Measurements from ENCODE around the gene CHST1. TPM values are rescaled to one million over a fixed set of nuclear protein-coding genes. Genes with fewer than 3 reads are reported as not detected.

Gene CHST1
- total RNA-seq, 1 experiment from 2014 or later, result not detected

DNA sequence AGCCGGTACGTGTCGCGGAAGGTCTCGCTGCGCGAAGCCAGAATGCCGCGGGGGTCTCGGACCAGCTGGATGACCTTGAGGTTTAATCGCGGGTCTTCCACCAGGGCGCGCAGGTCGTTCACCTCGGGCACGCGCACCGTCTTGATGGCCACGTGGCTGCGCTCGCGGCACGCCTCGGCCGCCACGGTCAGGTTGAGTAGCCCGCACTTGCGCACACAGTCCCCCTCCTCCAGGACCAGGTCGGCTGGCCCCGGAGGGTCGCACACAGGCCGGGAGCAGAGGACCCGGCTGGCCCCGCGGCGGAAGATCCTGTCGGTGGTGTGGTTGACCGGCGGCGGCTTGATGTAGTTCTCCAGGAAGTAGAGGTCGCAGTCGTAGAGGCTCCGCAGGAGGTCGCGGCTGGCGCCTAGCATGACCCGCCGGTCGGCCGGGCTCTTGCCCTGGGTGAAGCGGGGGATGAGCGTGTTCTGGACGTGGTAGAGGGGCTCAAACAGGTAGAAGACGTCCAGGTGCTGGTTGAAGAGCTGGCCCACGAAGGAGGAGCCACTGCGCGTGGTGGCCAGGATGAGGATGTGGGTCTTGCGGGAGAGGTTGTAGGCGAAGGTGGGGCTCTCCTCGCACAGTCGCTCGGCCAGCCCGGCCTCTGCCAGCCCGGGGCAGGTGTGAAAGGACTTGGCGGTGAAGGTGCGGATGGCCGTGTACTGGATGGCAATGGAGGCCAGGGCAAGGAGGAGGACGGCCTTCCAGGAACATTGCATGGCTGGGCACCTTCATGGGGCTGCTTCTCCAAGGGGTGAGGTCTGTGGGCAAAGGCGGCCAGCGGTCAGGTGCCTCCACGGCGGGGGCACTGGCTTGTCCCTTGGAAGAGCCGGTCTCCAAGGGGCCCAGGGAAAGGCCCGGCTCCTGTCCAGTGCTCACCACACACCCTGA lies 15.0 kb downstream of the CHST1 start:
- no peak overlapping the region for H3K9ac ChIP-seq (ENCODE audit: low read length)
- H3F3A ChIP-seq (ENCODE audit: low read length, unreplicated experiment), result no peaks in the 10 kb centered on the region
- H3K4me1 ChIP-seq (ENCODE audit: insufficient read depth, low read length), result no peaks in the 10 kb centered on the region
- no peak for DNase-seq
- ATAC-seq, result no peak
- no peaks in the 10 kb centered on the region for H3K36me3 ChIP-seq (ENCODE audit: low read depth, low read length)
- no TSS peak for BruUV-seq (replicated peaks)
- CTCF ChIA-PET, result no interaction called here
- no peaks in the 10 kb centered on the region for H3K9me3 ChIP-seq (ENCODE audit: low read length)
- H3K27ac ChIP-seq (ENCODE audit: low read length), result no peak overlapping the region
- no peaks in the 10 kb centered on the region for H3K79me2 ChIP-seq (ENCODE audit: low read length)
- H3K9me2 ChIP-seq (replicated peaks; ENCODE audit: low read length), result no peaks in the 10 kb centered on the region
- no peaks in the 10 kb centered on the region for H4K20me1 ChIP-seq (ENCODE audit: low read length)
- no peaks in the 10 kb centered on the region for H3K27me3 ChIP-seq (ENCODE audit: low read length)
- TF ChIP-seq EZH2 (IDR thresholded peaks at IDR 0.05; ENCODE audit: low read length, unreplicated experiment) (no peak), EZH2phosphoT487 (IDR thresholded peaks at IDR 0.05; ENCODE audit: borderline replicate concordance, low read length) (no peak)
- TF ChIP-seq, protein P1, sequence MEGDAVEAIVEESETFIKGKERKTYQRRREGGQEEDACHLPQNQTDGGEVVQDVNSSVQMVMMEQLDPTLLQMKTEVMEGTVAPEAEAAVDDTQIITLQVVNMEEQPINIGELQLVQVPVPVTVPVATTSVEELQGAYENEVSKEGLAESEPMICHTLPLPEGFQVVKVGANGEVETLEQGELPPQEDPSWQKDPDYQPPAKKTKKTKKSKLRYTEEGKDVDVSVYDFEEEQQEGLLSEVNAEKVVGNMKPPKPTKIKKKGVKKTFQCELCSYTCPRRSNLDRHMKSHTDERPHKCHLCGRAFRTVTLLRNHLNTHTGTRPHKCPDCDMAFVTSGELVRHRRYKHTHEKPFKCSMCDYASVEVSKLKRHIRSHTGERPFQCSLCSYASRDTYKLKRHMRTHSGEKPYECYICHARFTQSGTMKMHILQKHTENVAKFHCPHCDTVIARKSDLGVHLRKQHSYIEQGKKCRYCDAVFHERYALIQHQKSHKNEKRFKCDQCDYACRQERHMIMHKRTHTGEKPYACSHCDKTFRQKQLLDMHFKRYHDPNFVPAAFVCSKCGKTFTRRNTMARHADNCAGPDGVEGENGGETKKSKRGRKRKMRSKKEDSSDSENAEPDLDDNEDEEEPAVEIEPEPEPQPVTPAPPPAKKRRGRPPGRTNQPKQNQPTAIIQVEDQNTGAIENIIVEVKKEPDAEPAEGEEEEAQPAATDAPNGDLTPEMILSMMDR (conservative IDR thresholded peaks at IDR 0.05; ENCODE audit: low read depth, low read length), result no peak
- no peak overlapping the region for H3K4me3 ChIP-seq (ENCODE audit: low read length)
- intact Hi-C loops (cut with micrococcal nuclease), result no loop called here
- no peak overlapping the region for H2AFZ ChIP-seq (ENCODE audit: low read length)
- H3K4me2 ChIP-seq (ENCODE audit: low read length), result no peak overlapping the region
- POLR2A ChIA-PET (ENCODE audit: unreplicated experiment), result no interaction called here

DNA sequence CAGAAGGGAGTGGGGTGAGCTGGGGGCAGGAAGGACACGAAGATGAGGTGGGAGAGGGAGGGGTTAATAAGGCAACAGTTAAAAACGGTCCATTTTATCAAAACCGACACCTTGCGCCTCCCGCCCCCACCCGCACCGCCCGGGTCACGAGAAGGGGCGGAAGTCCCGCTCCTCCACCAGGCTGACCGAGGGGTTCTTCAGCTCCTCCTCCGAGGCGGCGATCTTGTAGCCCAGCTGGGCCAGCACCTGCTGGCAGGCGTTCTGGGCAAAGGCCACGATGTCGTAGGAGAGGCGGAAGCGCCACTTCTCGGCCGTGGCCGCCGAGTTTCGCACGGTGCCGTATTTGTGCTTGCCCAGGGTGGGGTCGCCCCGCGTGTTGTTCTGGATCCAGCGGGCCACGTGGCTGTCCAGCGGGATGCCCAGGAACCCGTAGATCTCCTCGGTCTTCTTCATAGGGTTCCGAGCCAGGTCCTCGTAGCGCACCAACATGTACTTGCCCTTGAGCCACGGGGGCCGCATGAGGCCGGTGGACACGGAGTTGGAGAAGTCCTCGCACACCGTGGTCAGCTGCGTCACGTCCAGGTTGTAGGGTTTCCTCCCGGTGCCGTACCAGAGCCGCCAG lies 15.8 kb downstream of the CHST1 start:
- Histone ChIP-seq H3K4me1 (ENCODE audit: insufficient read depth, low read length) (no peaks in the 10 kb centered on the region), H3K9me2 (replicated peaks; ENCODE audit: low read length) (no peaks in the 10 kb centered on the region), H3K9ac (ENCODE audit: low read length) (no peak overlapping the region), H3K9me3 (ENCODE audit: low read length) (no peaks in the 10 kb centered on the region), H3F3A (ENCODE audit: low read length, unreplicated experiment) (no peaks in the 10 kb centered on the region), H3K36me3 (ENCODE audit: low read depth, low read length) (no peaks in the 10 kb centered on the region), H3K4me2 (ENCODE audit: low read length) (no peak overlapping the region), H4K20me1 (ENCODE audit: low read length) (no peaks in the 10 kb centered on the region), H3K27me3 (ENCODE audit: low read length) (no peaks in the 10 kb centered on the region), H3K79me2 (ENCODE audit: low read length) (no peaks in the 10 kb centered on the region), H3K27ac (ENCODE audit: low read length) (no peak overlapping the region), H3K4me3 (ENCODE audit: low read length) (no peak overlapping the region), H2AFZ (ENCODE audit: low read length) (no peak overlapping the region)
- no peak for TF ChIP-seq EZH2 (IDR thresholded peaks at IDR 0.05; ENCODE audit: low read length, unreplicated experiment)
- TF ChIP-seq, protein P1 (conservative IDR thresholded peaks at IDR 0.05; ENCODE audit: low read depth, low read length), result no peak
- TF ChIP-seq EZH2phosphoT487 (IDR thresholded peaks at IDR 0.05; ENCODE audit: borderline replicate concordance, low read length), result no peak
- POLR2A ChIA-PET (ENCODE audit: unreplicated experiment), result no interaction called here
- intact Hi-C loops (cut with micrococcal nuclease), result no loop called here
- DNase-seq, result no peak
- BruUV-seq (replicated peaks), result no TSS peak
- CTCF ChIA-PET, result no interaction called here
- no peak for ATAC-seq

DNA sequence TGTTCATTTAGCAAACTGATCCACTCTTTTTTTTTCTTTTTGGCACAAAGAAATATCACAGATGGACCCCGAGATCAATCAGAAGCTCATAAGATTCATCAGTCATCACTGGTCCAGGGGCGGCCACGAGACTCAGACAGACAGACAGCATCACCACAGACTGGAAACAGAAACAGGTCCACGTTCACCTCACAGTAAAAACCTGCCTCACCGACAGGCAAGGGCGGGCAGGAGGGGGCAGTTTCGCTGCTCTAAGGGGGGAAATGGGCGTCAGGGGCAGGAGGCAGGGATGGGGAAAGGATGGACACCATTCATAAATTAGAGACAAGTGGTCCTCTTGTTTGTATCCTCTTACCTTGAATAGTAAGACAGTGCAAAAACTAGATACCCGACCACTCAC lies 16.5 kb downstream of the CHST1 start:
- Histone ChIP-seq H3K4me2 (ENCODE audit: low read length) (no peak overlapping the region), H4K20me1 (ENCODE audit: low read length) (no peaks in the 10 kb centered on the region), H3K9me3 (ENCODE audit: low read length) (no peaks in the 10 kb centered on the region), H3K36me3 (ENCODE audit: low read depth, low read length) (no peaks in the 10 kb centered on the region), H3K27ac (ENCODE audit: low read length) (no peak overlapping the region), H3K27me3 (ENCODE audit: low read length) (0 out of 2 replicates have a peak, but pooled peaks cover 2% of the 10 kb centered on the region), H3K4me1 (ENCODE audit: insufficient read depth, low read length) (no peaks in the 10 kb centered on the region), H3K9ac (ENCODE audit: low read length) (no peak overlapping the region), H3K9me2 (replicated peaks; ENCODE audit: low read length) (no peaks in the 10 kb centered on the region), H3K79me2 (ENCODE audit: low read length) (no peaks in the 10 kb centered on the region), H2AFZ (ENCODE audit: low read length) (no peak overlapping the region), H3F3A (ENCODE audit: low read length, unreplicated experiment) (no peaks in the 10 kb centered on the region), H3K4me3 (ENCODE audit: low read length) (no peak overlapping the region)
- POLR2A ChIA-PET (ENCODE audit: unreplicated experiment), result no interaction called here
- intact Hi-C loops (cut with micrococcal nuclease), result no loop called here
- CTCF ChIA-PET, result no interaction called here
- no peak for ATAC-seq
- no peak for DNase-seq
- BruUV-seq (replicated peaks), result no TSS peak
- TF ChIP-seq, protein P1 (conservative IDR thresholded peaks at IDR 0.05; ENCODE audit: low read depth, low read length), result no peak
- TF ChIP-seq EZH2 (IDR thresholded peaks at IDR 0.05; ENCODE audit: low read length, unreplicated experiment) (no peak), EZH2phosphoT487 (IDR thresholded peaks at IDR 0.05; ENCODE audit: borderline replicate concordance, low read length) (no peak)

Data from PC-3 (cell line).